ENCODE results near the gene CIZ1.
"Not testable (repeated sequence)": the region's sequence is repeated elsewhere in the genome, so short reads cannot be mapped to it uniquely, and the experiment has no call there.

CIZ1 gene

DNA sequence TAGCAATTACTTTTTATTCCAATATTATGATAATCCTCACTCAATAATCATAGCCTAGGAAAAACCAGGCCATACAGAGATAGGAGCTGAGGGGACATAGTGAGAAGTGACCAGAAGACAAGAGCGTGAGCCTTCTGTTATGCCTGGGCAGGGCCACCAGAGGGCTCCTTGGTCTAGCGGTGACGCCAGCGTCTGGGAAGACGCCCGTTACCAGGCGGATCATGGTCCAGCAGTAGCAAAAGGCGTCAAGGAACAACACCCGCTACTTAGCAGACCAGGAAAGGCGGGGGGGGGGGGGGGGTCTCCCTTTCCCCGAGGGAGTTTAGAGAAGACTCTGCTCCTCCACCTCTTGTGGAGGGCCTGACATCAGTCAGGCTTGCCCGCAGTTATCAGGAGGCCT is 9.9 kb downstream of the CIZ1 start:
- TF ChIP-seq, protein P1, sequence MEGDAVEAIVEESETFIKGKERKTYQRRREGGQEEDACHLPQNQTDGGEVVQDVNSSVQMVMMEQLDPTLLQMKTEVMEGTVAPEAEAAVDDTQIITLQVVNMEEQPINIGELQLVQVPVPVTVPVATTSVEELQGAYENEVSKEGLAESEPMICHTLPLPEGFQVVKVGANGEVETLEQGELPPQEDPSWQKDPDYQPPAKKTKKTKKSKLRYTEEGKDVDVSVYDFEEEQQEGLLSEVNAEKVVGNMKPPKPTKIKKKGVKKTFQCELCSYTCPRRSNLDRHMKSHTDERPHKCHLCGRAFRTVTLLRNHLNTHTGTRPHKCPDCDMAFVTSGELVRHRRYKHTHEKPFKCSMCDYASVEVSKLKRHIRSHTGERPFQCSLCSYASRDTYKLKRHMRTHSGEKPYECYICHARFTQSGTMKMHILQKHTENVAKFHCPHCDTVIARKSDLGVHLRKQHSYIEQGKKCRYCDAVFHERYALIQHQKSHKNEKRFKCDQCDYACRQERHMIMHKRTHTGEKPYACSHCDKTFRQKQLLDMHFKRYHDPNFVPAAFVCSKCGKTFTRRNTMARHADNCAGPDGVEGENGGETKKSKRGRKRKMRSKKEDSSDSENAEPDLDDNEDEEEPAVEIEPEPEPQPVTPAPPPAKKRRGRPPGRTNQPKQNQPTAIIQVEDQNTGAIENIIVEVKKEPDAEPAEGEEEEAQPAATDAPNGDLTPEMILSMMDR (conservative IDR thresholded peaks at IDR 0.05): peak; percentile 71
- not testable (repeated sequence) for H3K27ac ChIP-seq

DNA sequence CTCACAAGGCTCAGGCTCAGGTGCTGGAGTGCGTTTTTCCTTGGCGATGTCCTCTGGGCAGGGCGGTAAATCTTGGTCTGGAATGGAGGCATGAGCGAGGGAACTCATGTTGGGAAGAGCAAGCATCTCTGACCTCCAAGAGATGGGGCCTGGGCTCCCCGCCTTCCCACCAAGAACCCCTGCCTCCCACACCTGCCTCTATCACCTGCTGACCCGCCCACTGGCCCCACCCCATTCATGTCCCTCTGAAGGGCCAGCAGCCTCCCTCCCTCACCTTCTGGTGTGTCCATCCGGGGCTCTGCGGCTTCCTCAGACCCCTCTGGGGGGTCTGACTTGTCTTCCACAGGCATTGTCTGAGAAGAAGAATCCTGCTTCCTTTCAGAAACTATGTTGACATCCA is 10.9 kb downstream of the CIZ1 start:
- H3K27ac ChIP-seq: no peak overlapping the region
- TF ChIP-seq ZFX (IDR thresholded peaks at IDR 0.05): no peak
- TF ChIP-seq, protein P1 (conservative IDR thresholded peaks at IDR 0.05): no peak

DNA sequence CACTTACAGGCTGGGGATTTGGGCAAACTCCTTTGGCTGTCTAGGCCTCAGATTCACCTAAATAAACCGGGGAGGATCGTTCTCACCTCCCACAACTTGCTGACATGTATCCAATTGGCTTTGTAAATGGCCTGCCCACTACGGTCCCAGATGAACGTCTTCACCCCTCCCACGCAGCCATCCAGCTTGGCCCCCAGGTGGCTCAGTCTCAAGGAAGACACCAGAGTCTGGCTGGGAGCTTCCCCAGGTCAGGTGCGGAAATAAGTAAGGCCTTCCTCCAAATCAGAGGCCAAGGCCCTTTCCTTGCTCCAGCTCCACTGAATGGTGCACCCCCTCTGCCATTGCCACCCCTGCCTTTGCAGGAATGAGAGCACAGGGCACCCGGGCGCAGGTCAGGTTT is 11.4 kb downstream of the CIZ1 start:
- TF ChIP-seq, protein P1 (conservative IDR thresholded peaks at IDR 0.05): no peak
- TF ChIP-seq ZFX (IDR thresholded peaks at IDR 0.05): no peak
- no peak overlapping the region for H3K27ac ChIP-seq

DNA sequence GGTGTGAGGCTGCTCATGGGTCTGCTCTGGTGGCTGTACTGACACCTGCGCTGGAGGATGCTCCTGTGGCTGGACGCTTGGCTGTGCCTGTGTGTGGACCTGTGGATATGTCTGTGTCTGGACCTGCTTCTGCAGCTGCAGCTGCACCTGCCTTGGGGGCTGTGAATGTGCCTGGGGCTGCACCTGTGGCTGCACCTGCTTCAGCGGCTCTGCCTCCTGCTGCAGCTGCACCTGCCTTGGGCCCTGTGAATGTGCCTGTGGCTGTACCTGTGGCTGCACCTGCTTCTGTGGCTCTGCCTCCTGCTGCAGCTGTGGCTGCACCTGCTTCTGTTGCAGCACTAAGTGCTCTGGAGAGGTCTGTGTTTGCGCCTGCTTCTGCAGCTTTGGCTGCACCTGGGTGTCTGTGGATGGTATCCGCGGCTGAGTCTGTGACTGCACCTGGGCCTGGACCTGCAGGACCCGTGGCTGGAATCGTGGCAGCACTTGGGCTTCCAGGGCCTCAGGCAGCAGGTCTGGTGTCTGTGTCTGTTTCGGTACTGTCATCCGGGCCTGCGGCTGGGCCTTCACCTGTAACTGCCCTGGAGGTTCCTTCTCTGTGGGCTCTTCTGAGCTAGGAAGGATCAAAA is 12.5 kb downstream of the CIZ1 start:
- TF ChIP-seq ZFX (IDR thresholded peaks at IDR 0.05): no peak
- TF ChIP-seq, protein P1 (conservative IDR thresholded peaks at IDR 0.05): no peak
- H3K27ac ChIP-seq: no peak overlapping the region

DNA sequence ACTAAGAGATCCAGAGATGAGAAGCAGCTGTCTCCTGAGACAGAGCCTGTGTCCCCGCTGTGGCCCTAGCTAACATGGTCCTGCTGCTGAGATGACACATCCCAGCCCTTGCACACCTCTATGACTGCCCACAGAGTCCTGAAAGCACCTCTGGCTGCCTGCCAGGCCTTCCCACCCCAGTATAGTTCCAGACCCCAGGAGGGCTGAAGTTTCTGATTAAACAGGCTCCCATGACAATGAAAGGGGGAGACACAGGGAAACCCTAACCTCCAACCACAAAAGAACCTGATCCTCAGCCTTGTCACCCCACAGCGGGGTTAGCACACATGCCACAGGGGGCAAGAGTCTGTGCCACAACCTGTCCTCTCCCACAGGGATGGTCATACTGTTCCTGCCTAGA is 15.6 kb downstream of the CIZ1 start:
- TF ChIP-seq, protein P1 (conservative IDR thresholded peaks at IDR 0.05): no peak
- TF ChIP-seq ZFX (IDR thresholded peaks at IDR 0.05): no peak
- no peak overlapping the region for H3K27ac ChIP-seq

DNA sequence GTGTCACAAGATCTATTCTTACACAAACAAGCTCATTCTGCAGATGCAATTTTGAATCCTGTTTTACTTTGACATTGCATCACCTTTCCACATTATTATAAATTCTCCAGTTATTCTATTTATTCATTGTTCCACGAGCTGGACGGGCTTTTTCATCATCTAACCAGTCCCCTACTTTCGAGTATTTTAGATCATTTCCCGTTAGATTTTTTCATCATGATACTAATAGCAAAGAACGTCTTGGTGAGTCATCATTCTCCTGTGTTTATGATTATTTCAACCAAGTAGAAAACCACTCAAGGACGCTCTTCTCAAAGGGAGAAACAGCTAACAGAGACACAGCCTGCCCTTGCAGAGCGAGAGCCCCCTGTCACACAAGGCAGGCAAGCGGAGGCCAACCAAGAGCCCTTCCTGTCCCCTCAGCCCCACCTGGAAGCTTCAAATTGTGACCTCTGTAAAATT is 16.2 kb downstream of the CIZ1 start:
- TF ChIP-seq, protein P1 (conservative IDR thresholded peaks at IDR 0.05): no peak
- TF ChIP-seq ZFX (IDR thresholded peaks at IDR 0.05): no peak
- no peak overlapping the region for H3K27ac ChIP-seq

DNA sequence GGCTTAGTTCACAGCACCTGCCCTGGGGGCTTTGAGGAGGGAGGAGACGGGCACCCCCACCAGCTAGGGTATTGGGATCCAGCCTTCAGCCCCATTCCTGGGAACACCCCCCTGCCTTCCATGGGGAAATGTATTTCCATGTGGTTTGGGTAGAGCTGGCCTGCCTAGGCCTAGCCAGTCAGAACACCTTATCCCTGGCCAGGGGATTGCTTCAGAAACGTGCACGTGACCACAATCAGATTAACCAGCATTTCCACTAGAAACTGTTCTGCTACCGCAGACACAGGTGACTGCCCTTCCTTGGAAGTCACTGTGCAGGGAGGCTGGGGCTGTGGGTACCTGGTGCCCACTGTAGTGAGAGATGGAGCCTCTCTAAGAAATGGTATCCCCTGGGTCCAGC is 17.3 kb downstream of the CIZ1 start:
- H3K27ac ChIP-seq: no peak overlapping the region
- no peak for TF ChIP-seq ZFX (IDR thresholded peaks at IDR 0.05)
- TF ChIP-seq, protein P1 (conservative IDR thresholded peaks at IDR 0.05): no peak

Measured in C4-2B (cell line).